HuH-7 (cell line): Measurements from ENCODE around the gene B9D1.
A peak's percentile ranks its signal among the peaks of the same experiment; 100 is the strongest.

ENCODE experiments used
- DNase-seq: peaks from one replicate; pipeline ENCODE4 v3.0.0; 2011; ENCODE audit warnings: low spot score

The B9D1 gene

GRCh38 chr17:19319771-19320505 lies 42.6 kb downstream of the B9D1 start:
- no peak for DNase-seq

GRCh38 chr17:19318611-19319010 lies 43.9 kb downstream of the B9D1 start:
- DNase-seq, result no peak

- DNase-seq, result no peak
Measured at GRCh38 chr17:19317359-19318095, 45.0 kb downstream of the B9D1 start.

- DNase-seq, result no peak
Measured at GRCh38 chr17:19316761-19317358, 45.7 kb downstream of the B9D1 start.

GRCh38 chr17:19315104-19315503 lies 47.4 kb downstream of the B9D1 start:
- no peak for DNase-seq

GRCh38 chr17:19313746-19314651 lies 48.5 kb downstream of the B9D1 start:
- DNase-seq, result no peak

GRCh38 chr17:19313066-19313745 lies 49.3 kb downstream of the B9D1 start:
- no peak for DNase-seq

- DNase-seq, result no peak
Measured at GRCh38 chr17:19312406-19312805, 50.1 kb downstream of the B9D1 start.

GRCh38 chr17:19311421-19312215 lies 50.9 kb downstream of the B9D1 start:
- DNase-seq, result no peak

- DNase-seq, result no peak
Measured at GRCh38 chr17:19311016-19311415, 51.5 kb downstream of the B9D1 start.

- no peak for DNase-seq
Measured at GRCh38 chr17:19310151-19310550, 52.4 kb downstream of the B9D1 start.

GRCh38 chr17:19309701-19310100 lies 52.8 kb downstream of the B9D1 start:
- no peak for DNase-seq

- no peak for DNase-seq
Measured at GRCh38 chr17:19308398-19308797, 54.1 kb downstream of the B9D1 start.

- no peak for DNase-seq
Measured at GRCh38 chr17:19307521-19307920, 55.0 kb downstream of the B9D1 start.

- no peak for DNase-seq
Measured at GRCh38 chr17:19306160-19307111, 56.1 kb downstream of the B9D1 start.

- no peak for DNase-seq
Measured at GRCh38 chr17:19305761-19306159, 56.8 kb downstream of the B9D1 start.

- DNase-seq, result no peak
Measured at GRCh38 chr17:19305256-19305655, 57.3 kb downstream of the B9D1 start.

- no peak for DNase-seq
Measured at GRCh38 chr17:19304751-19305150, 57.8 kb downstream of the B9D1 start.

- peak; percentile 17 for DNase-seq
Measured at GRCh38 chr17:19304209-19304608, 58.3 kb downstream of the B9D1 start.

GRCh38 chr17:19303367-19303776 lies 59.2 kb downstream of the B9D1 start:
- DNase-seq, result no peak
